Karpas-422 (cell line): ENCODE measurements around the gene ATP2B3. TPM values are rescaled to one million over a fixed set of nuclear protein-coding genes. Genes with fewer than 3 reads are reported as not detected.

Source experiments
- DNase-seq: peaks from one replicate; pipeline ENCODE4 v3.0.0-alpha.2; 2015
- H2AFZ ChIP-seq: fragments of 200-600 bp; sonication (generic); 2 replicates; pipeline ENCODE4 v1.6.1; 2014; ENCODE audit warnings: antibody characterized with exemption, low read length, mixed read lengths
- H3K27ac ChIP-seq: fragments of 200-600 bp; sonication (generic); 2 replicates; pipeline ENCODE4 v1.5.1; 2014; ENCODE audit warnings: mild to moderate bottlenecking, low read length, moderate library complexity
- H3K27me3 ChIP-seq: fragments of 200-600 bp; sonication (generic); 2 replicates; pipeline ENCODE4 v1.6.1; 2014; ENCODE audit warnings: low read length, mixed read lengths
- H3K36me3 ChIP-seq: fragments of 200-600 bp; sonication (generic); 2 replicates; pipeline ENCODE4 v1.6.1; 2014; ENCODE audit warnings: low read length, mixed read lengths; ENCODE audit not compliant: insufficient read depth
- H3K4me1 ChIP-seq: fragments of 200-600 bp; sonication (generic); 2 replicates; pipeline ENCODE4 v1.6.1; 2014; ENCODE audit warnings: mild to moderate bottlenecking, low read length, mixed read lengths
- H3K4me2 ChIP-seq: fragments of 200-600 bp; sonication (generic); 2 replicates; pipeline ENCODE4 v1.6.1; 2014; ENCODE audit warnings: low read length, low read depth, mild to moderate bottlenecking; ENCODE audit not compliant: poor library complexity, severe bottlenecking
- H3K4me3 ChIP-seq: fragments of 200-600 bp; sonication (generic); 2 replicates; pipeline ENCODE4 v1.5.1; 2014; ENCODE audit warnings: mild to moderate bottlenecking, antibody characterized with exemption, low read length, mixed read lengths
- H3K79me2 ChIP-seq: fragments of 200-600 bp; sonication (generic); 2 replicates; pipeline ENCODE4 v1.6.1; 2014; ENCODE audit warnings: mild to moderate bottlenecking, low read length, mixed read lengths
- H3K9ac ChIP-seq: fragments of 200-600 bp; sonication (generic); 2 replicates; pipeline ENCODE4 v1.6.0; 2014; ENCODE audit warnings: low read length
- H3K9me2 ChIP-seq: fragments of 200-600 bp; sonication (generic), shearing (Covaris generic); replicated peaks from 2 replicates; pipeline ENCODE4 v1.6.0; 2014; ENCODE audit warnings: mild to moderate bottlenecking, low read length, moderate library complexity; ENCODE audit not compliant: insufficient read depth
- H3K9me3 ChIP-seq: fragments of 300-700, 200-600 bp; sonication (generic); 2 replicates; pipeline ENCODE4 v1.6.1; 2014; ENCODE audit warnings: low read length, mixed read lengths
- H4K20me1 ChIP-seq: fragments of 200-600 bp; sonication (generic); 2 replicates; pipeline ENCODE4 v1.6.1; 2014; ENCODE audit warnings: mild to moderate bottlenecking, antibody characterized with exemption, low read length, low read depth; ENCODE audit not compliant: insufficient read depth
- total RNA-seq: library from RNA; depleted of rRNA; stranded (reverse); fragments of >200 nt; shearing (Covaris generic); gene quantifications from 2 replicates; pipeline ENCODE4 v1.2.3, GENCODE V29; 2014; ENCODE audit warnings: low replicate concordance

ATP2B3 gene
- total RNA-seq, 1 experiment from 2014 or later: not detected

DNA sequence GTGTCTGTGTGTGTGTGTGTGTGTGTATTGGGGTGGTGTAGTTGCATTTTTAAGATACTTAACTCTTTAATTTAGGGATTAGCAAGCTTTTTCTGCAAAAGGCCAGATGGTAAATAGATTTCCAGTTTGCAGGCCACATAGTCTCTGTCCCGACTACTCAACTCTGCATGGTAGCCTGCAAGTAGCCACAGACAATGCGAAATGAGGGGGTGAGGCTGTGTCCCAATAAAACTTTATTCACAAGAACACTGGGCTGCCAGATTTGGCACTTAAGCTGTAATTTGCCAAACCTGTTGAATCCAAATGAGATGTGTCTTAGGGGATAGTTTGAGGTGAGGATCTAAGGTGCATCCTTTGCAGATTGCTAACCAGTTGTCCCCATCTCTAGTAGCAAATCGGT, 6.8 kb downstream of the ATP2B3 start:
- no peak for DNase-seq
- Histone ChIP-seq H3K4me2 (no peak overlapping the region), H3K4me1 (no peaks in the 10 kb centered on the region)

GRCh38 chrX:153525451-153525850, 8.0 kb downstream of the ATP2B3 start:
- H3K9ac ChIP-seq: no peak overlapping the region
- no peaks in the 10 kb centered on the region for H3K9me3 ChIP-seq
- no peaks in the 10 kb centered on the region for H4K20me1 ChIP-seq
- no peak overlapping the region for H3K27ac ChIP-seq
- no peak for DNase-seq
- H3K27me3 ChIP-seq: no peaks in the 10 kb centered on the region
- no peaks in the 10 kb centered on the region for H3K79me2 ChIP-seq
- H3K4me2 ChIP-seq: no peak overlapping the region
- H2AFZ ChIP-seq: no peak overlapping the region
- no peaks in the 10 kb centered on the region for H3K9me2 ChIP-seq
- H3K36me3 ChIP-seq: no peaks in the 10 kb centered on the region
- H3K4me3 ChIP-seq: no peak overlapping the region
- H3K4me1 ChIP-seq: no peaks in the 10 kb centered on the region

More for the DNA sequence above, 6.8 kb downstream of the ATP2B3 start:
- Histone ChIP-seq H3K4me3 (no peak overlapping the region), H3K9ac (no peak overlapping the region), H4K20me1 (no peaks in the 10 kb centered on the region), H3K27ac (no peak overlapping the region), H3K9me2 (no peaks in the 10 kb centered on the region), H3K9me3 (no peaks in the 10 kb centered on the region), H3K36me3 (no peaks in the 10 kb centered on the region), H3K27me3 (no peaks in the 10 kb centered on the region), H3K79me2 (no peaks in the 10 kb centered on the region), H2AFZ (no peak overlapping the region)

DNA sequence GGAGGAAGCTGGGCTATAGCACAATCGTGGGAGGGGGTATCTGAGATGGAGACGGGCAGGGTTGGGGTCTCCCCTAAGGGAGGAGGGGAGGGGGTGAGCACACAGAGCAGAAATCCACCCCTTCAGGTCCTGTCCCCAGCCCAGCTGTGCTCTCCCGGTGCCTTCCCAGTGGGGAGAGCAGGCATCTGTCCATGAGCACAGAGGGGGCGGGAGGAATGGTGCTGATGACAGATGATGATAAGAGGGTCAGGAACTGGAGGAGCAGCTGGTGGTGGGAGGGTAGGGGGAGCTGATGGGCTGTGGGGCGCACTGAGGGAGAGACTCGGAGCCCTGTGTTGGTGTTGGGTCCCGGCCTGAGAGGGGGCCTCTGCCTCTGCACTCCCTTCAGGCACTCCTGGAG, 8.6 kb downstream of the ATP2B3 start:
- Histone ChIP-seq H3K79me2 (no peaks in the 10 kb centered on the region), H3K4me1 (no peaks in the 10 kb centered on the region), H3K4me3 (no peak overlapping the region), H3K9me3 (no peaks in the 10 kb centered on the region), H3K9ac (no peak overlapping the region), H3K27ac (no peak overlapping the region), H3K27me3 (no peaks in the 10 kb centered on the region), H3K36me3 (no peaks in the 10 kb centered on the region), H3K4me2 (no peak overlapping the region), H3K9me2 (no peaks in the 10 kb centered on the region), H2AFZ (no peak overlapping the region), H4K20me1 (no peaks in the 10 kb centered on the region)
- DNase-seq: no peak

- Histone ChIP-seq H4K20me1 (no peaks in the 10 kb centered on the region), H3K4me3 (no peak overlapping the region), H3K9me3 (no peaks in the 10 kb centered on the region), H2AFZ (no peak overlapping the region), H3K9me2 (no peaks in the 10 kb centered on the region), H3K9ac (no peak overlapping the region), H3K4me2 (no peak overlapping the region), H3K27ac (no peak overlapping the region), H3K36me3 (no peaks in the 10 kb centered on the region), H3K79me2 (no peaks in the 10 kb centered on the region), H3K4me1 (no peaks in the 10 kb centered on the region), H3K27me3 (no peaks in the 10 kb centered on the region)
- no peak for DNase-seq
Measured at GRCh38 chrX:153526801-153527200, 9.4 kb downstream of the ATP2B3 start.

GRCh38 chrX:153527208-153527607, 9.8 kb downstream of the ATP2B3 start:
- Histone ChIP-seq H4K20me1 (no peaks in the 10 kb centered on the region), H3K9me2 (no peaks in the 10 kb centered on the region), H3K27me3 (no peaks in the 10 kb centered on the region), H3K9ac (no peak overlapping the region), H3K4me1 (no peaks in the 10 kb centered on the region), H3K9me3 (no peaks in the 10 kb centered on the region), H3K79me2 (no peaks in the 10 kb centered on the region), H3K27ac (no peak overlapping the region), H2AFZ (no peak overlapping the region), H3K4me3 (no peak overlapping the region), H3K36me3 (no peaks in the 10 kb centered on the region), H3K4me2 (no peak overlapping the region)
- no peak for DNase-seq

- H3K9me3 ChIP-seq: no peaks in the 10 kb centered on the region
- DNase-seq: no peak
- no peaks in the 10 kb centered on the region for H3K9me2 ChIP-seq
Measured at GRCh38 chrX:153530411-153531129, 13.1 kb downstream of the ATP2B3 start.

DNA sequence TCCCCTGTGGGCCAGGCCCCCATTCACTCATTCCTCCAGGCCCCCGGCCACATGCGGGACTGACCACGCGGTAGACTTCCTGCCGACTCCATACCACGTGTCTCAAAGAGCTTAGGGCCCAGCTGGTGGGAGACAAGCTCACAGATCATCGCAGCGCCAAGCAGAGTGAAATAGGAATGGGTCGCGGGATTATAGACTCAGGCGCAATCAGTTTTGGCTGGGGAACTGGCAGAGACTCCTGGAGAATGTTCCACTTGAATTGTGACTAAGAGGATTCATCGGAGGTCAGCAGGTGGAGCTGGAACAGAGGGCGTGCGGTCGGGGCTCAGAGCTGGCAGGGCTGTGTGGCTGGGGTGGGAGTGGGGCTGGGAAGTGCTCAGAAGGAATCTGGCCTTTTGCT, 15.6 kb downstream of the ATP2B3 start:
- Histone ChIP-seq H4K20me1 (no peaks in the 10 kb centered on the region), H3K9me2 (no peaks in the 10 kb centered on the region), H3K79me2 (no peaks in the 10 kb centered on the region), H3K9me3 (no peaks in the 10 kb centered on the region), H3K4me3 (no peak overlapping the region), H3K4me2 (no peak overlapping the region), H3K4me1 (no peaks in the 10 kb centered on the region), H3K27me3 (no peaks in the 10 kb centered on the region), H3K9ac (no peak overlapping the region), H2AFZ (no peak overlapping the region), H3K36me3 (no peaks in the 10 kb centered on the region), H3K27ac (no peak overlapping the region)
- DNase-seq: no peak

More at GRCh38 chrX:153530411-153531129, 13.1 kb downstream of the ATP2B3 start:
- Histone ChIP-seq H3K79me2 (no peaks in the 10 kb centered on the region), H3K27ac (no peak overlapping the region), H4K20me1 (no peaks in the 10 kb centered on the region), H3K4me2 (no peak overlapping the region), H3K36me3 (no peaks in the 10 kb centered on the region), H3K9ac (no peak overlapping the region), H2AFZ (no peak overlapping the region), H3K27me3 (no peaks in the 10 kb centered on the region), H3K4me3 (no peak overlapping the region), H3K4me1 (no peaks in the 10 kb centered on the region)

GRCh38 chrX:153537080-153537479, 19.6 kb downstream of the ATP2B3 start:
- Histone ChIP-seq H2AFZ (no peak overlapping the region), H3K4me1 (no peaks in the 10 kb centered on the region), H3K27me3 (no peaks in the 10 kb centered on the region), H3K9ac (no peak overlapping the region), H3K4me3 (no peak overlapping the region), H3K27ac (no peak overlapping the region), H3K9me3 (no peaks in the 10 kb centered on the region), H3K36me3 (no peaks in the 10 kb centered on the region), H3K79me2 (no peaks in the 10 kb centered on the region), H4K20me1 (peaks cover 9% of the 10 kb centered on the region; the same call in 1 of the 2 replicates), H3K4me2 (no peak overlapping the region), H3K9me2 (no peaks in the 10 kb centered on the region)
- no peak for DNase-seq
